Effector memory CD4-positive, alpha-beta T cell (primary cell): ENCODE measurements around the gene IL15RA.
"Not testable (repeated sequence)": the region's sequence is repeated elsewhere in the genome, so short reads cannot be mapped to it uniquely, and the experiment has no call there.

Experiments
- DNase-seq, 3 donors: peaks; one replicate each; pipeline ENCODE4 v3.0.0-alpha.2; 2020
- H3K27ac ChIP-seq: 2 replicates; pipeline ENCODE4 v1.7.0; 2013; ENCODE audit warnings: mild to moderate bottlenecking, low read length, moderate library complexity; ENCODE audit not compliant: insufficient read depth, poor library complexity, severe bottlenecking
- H3K27me3 ChIP-seq: replicated peaks from 2 replicates; pipeline ENCODE4 v1.7.0; 2013; ENCODE audit warnings: mild to moderate bottlenecking, low read length; ENCODE audit not compliant: insufficient read depth, control insufficient read depth, poor library complexity, severe bottlenecking
- H3K36me3 ChIP-seq: 2 replicates; pipeline ENCODE4 v1.7.0; 2013; ENCODE audit warnings: mild to moderate bottlenecking, low read length, moderate library complexity; ENCODE audit not compliant: control insufficient read depth, insufficient read depth
- H3K4me1 ChIP-seq: 2 replicates; pipeline ENCODE4 v1.7.0; 2013; ENCODE audit warnings: low read length, mild to moderate bottlenecking; ENCODE audit not compliant: control insufficient read depth, insufficient read depth, poor library complexity, severe bottlenecking
- H3K4me3 ChIP-seq: 2 replicates; pipeline ENCODE4 v1.7.0; 2013; ENCODE audit warnings: low read length, low read depth, mild to moderate bottlenecking; ENCODE audit not compliant: insufficient read depth, poor library complexity, severe bottlenecking
- H3K9me3 ChIP-seq: 2 replicates; pipeline ENCODE4 v1.7.0; 2013; ENCODE audit warnings: mild to moderate bottlenecking, low read length, moderate library complexity; ENCODE audit not compliant: control insufficient read depth

IL15RA gene

DNA sequence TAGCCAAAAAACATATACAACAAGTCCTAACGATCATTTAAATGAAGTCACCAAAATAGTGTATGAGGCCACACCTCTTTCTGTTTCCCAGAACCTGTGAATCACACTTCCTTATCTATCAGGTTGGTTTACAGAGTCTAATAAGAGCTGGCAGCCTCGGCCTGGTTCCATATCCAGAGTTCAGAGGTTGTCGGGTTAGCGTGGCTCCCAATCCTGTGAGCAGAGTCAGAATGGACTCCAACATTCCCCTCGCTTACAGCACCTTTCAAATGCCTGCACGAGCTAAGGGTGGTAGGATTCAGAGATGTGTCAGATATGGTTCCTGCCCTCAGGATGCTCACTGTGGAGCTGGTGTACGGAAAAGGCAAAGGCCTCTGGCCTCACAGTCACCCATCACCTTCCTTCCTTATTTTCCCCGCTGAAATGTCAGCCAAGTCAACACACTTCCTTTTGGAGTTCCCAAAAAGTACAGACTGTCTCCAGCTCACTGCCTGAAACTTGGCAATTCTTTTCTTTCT, 6.0 kb downstream of the IL15RA start:
- peak overlapping the region; percentile 19 for H3K4me3 ChIP-seq
- H3K27ac ChIP-seq, result no peak overlapping the region
- DNase-seq, result no peak

DNA sequence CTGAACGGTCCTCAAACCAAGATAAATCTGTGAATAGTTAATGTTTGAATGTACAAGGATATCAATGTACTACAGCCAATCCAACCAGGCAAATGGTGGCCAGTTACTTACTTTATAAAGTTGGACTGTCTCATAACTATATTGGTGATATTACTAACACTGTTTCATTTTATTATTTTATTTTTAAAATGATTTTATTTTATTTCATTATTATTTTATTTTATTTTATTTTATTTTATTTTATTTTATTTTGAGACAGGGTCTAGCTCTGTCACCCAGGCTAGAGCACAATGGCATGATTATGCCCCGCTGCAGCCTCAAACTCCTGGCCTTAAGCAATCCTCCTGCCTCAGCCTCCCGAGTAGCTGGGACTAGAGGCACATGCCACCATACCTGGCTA, 6.8 kb downstream of the IL15RA start:
- Histone ChIP-seq H3K27ac (no peak overlapping the region), H3K27me3 (no peaks in the 10 kb centered on the region), H3K4me3 (no peak overlapping the region), H3K4me1 (peaks cover 11% of the 10 kb centered on the region), H3K9me3 (no peaks in the 10 kb centered on the region), H3K36me3 (peaks cover 6% of the 10 kb centered on the region)
- no peak for DNase-seq

More for the DNA sequence above, 6.0 kb downstream of the IL15RA start:
- Histone ChIP-seq H3K9me3 (no peaks in the 10 kb centered on the region), H3K4me1 (peaks cover 14% of the 10 kb centered on the region), H3K27me3 (no peaks in the 10 kb centered on the region), H3K36me3 (no peaks in the 10 kb centered on the region)

DNA sequence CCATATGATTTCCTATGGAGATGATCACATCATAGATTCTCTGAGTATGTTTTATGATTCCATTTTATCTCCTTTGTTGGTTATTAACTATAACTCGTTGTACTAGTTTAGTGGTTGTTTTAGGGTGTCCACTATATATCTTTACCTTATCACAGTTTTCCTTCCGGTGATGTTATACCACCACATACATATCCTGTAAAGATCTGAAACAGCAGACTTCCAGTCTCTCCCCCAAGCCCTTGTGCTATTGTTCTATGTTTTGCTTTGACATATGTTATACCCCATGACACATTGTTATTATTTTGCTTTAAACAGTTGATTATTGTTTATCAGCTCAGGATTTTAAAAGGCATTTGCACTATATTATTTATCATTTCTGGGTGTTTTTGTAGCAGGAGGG, 7.3 kb downstream of the IL15RA start:
- H3K9me3 ChIP-seq, result no peaks in the 10 kb centered on the region
- H3K27me3 ChIP-seq, result no peaks in the 10 kb centered on the region
- no peak overlapping the region for H3K27ac ChIP-seq
- DNase-seq, result no peak
- no peak overlapping the region for H3K4me3 ChIP-seq
- peaks cover 6% of the 10 kb centered on the region for H3K36me3 ChIP-seq
- H3K4me1 ChIP-seq, result peaks cover 8% of the 10 kb centered on the region

DNA sequence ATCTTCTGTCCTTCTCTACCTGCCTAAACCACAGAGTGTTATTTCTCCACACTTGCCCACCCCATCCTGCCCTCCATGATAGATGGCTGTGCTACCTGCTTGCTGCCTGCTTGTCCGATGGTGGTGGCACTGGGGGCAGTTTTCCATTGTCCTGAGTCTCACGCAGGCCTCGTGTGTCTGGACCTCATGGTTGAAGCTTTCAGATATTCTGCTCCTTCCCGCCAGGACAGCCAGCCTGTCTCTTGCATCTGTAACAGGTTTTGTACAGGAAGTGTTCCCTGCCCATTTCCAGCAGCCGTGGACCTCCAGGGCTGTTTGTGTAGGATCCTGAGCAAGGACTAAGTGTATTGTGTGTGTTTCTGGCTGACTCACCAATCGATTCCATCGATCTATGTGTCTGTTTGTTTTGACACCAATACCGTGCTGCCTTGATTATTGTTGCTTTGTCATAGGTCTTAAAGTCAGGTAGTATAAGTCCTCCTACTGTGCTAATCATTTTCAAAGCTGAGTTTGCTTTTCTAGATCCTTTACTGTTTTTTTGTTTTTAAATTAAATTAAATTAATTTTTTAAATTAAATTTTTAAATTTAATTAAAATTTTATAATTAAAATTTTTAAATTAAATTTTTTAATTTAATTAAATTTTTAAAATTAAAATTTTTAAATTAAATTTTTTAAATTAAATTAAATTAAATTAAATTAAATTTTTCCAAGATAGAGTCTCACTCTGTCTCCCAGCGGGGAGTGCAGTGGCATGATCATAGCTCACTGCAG, 8.5 kb downstream of the IL15RA start:
- H3K36me3 ChIP-seq, result peaks cover 11% of the 10 kb centered on the region
- no peak for DNase-seq
- no peak overlapping the region for H3K4me3 ChIP-seq
- no peaks in the 10 kb centered on the region for H3K27me3 ChIP-seq
- H3K27ac ChIP-seq, result no peak overlapping the region
- no peaks in the 10 kb centered on the region for H3K9me3 ChIP-seq
- H3K4me1 ChIP-seq, result peaks cover 8% of the 10 kb centered on the region

DNA sequence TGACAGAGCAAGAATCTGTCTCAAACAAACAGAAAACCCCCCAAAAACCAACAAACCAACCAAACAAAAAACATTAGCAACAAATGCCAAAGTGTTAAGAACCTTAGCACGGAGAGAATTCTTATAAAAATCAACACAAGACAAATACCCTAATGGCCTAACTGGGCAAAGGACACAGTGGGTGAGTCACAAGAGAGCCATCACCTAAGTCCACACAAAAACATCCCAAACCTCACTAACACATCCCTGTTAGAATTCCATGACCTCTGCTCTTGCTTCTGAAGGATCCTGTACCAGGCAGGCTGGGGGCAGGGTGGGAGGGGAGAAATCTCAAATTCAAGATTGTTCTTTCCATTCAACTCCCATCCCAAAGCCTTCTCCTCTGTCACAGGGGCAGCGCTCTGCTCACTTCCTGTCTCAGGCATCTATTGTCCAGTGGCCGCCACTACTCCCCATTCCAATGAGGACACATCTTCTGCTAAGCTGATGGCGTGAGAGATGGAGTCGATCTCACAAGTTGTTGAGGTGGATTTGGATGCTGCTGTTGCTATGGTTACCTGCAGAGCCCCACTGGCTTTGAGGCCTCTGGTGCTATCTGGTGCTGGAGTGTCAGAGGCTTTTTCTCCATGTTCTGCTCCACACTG, 9.2 kb downstream of the IL15RA start:
- Histone ChIP-seq H3K27me3 (no peaks in the 10 kb centered on the region), H3K4me1 (peaks cover 8% of the 10 kb centered on the region), H3K9me3 (no peaks in the 10 kb centered on the region), H3K4me3 (no peak overlapping the region), H3K36me3 (peaks cover 18% of the 10 kb centered on the region), H3K27ac (no peak overlapping the region)
- DNase-seq, result no peak

DNA sequence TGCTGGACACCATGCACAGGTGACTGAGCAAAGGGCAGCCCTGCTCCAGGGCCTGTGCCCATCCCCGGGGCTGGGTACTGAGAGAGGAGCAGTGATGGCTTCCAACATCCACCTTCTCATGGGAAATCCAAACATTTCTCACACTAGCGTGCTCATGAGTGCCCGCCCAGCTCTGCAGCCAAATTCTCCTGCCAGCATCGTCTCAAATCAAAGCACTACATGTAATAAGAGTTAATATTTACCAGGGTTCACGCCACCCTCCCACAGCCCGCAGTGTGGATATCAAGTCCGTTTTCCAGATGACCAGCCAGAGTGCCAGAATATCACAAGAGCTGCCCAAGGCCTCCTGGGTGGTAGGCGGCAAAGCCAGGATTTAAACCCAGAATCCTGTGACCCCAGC, 12.1 kb downstream of the IL15RA start:
- Histone ChIP-seq H3K36me3 (peaks cover 32% of the 10 kb centered on the region), H3K27ac (no peak overlapping the region), H3K27me3 (no peaks in the 10 kb centered on the region), H3K4me3 (no peak overlapping the region), H3K4me1 (no peaks in the 10 kb centered on the region), H3K9me3 (no peaks in the 10 kb centered on the region)
- DNase-seq, result no peak

DNA sequence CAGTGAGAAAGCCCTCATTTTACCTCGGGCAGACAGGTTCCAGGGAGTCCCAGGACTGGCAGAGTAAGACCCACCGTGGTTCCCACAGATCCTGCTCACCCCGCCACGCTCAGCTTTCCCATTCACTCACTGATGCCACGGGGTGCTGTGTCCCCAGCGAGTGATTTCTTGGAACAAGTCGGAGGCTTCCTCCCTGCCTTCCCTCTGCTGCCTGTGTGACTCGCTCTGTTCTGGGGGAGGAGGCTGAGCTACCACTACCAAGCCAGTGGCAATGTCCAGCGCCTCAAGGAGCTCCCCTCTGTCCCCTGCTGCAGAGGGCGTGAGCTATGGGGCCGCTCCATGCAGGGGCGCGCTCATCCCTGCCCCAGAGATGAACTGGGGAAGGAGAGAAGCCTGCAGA, 12.6 kb downstream of the IL15RA start:
- no peak overlapping the region for H3K27ac ChIP-seq
- peaks cover 37% of the 10 kb centered on the region for H3K36me3 ChIP-seq
- H3K27me3 ChIP-seq, result no peaks in the 10 kb centered on the region

DNA sequence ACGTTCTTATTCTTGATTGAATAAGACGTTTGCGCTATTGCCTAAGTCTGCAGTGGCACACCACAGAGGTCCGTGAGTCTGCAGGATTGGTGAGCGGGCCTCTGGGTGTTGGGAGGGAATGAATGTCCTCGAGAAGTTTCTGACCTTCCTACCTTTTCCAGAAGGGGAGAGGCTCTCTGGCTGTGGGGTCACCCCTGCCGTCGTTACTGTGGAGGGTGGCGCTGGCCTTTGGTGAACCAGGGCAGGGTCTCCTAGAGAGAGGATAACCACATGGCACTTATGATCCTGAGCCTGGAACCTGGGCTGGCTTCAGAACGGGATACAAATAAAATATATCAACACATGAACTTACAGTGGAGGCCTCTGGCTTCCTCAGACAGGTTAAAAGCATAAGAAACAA, 13.8 kb downstream of the IL15RA start:
- no peaks in the 10 kb centered on the region for H3K27me3 ChIP-seq
- no peaks in the 10 kb centered on the region for H3K4me1 ChIP-seq
- H3K36me3 ChIP-seq, result peaks cover 44% of the 10 kb centered on the region
- no peak overlapping the region for H3K4me3 ChIP-seq
- no peaks in the 10 kb centered on the region for H3K9me3 ChIP-seq
- H3K27ac ChIP-seq, result no peak overlapping the region
- no peak for DNase-seq

More for the DNA sequence above, 12.6 kb downstream of the IL15RA start:
- Histone ChIP-seq H3K4me3 (no peak overlapping the region), H3K9me3 (no peaks in the 10 kb centered on the region), H3K4me1 (no peaks in the 10 kb centered on the region)
- DNase-seq, result no peak

DNA sequence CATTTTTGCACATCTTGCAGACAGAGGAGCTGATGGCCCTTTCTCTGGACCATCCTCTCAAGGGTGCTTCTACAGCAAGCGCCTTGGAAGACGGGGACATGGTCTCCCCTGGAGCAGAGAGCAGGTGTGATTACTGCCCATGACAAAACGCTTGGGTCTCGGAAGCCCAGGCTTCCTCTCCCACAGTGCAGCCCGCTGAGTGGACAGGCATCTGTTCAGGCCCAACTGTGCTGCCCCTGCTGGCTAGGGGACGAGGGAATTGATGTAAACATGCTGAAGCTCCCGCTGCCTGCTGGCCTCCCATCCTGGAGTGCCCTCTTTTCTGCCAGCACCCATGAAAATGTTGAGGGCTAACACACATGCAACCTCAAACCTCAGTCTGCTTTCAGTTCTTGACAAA, 14.3 kb downstream of the IL15RA start:
- Histone ChIP-seq H3K27me3 (no peaks in the 10 kb centered on the region), H3K27ac (no peak overlapping the region), H3K4me3 (no peak overlapping the region), H3K4me1 (no peaks in the 10 kb centered on the region), H3K9me3 (no peaks in the 10 kb centered on the region), H3K36me3 (peaks cover 44% of the 10 kb centered on the region)
- no peak for DNase-seq

DNA sequence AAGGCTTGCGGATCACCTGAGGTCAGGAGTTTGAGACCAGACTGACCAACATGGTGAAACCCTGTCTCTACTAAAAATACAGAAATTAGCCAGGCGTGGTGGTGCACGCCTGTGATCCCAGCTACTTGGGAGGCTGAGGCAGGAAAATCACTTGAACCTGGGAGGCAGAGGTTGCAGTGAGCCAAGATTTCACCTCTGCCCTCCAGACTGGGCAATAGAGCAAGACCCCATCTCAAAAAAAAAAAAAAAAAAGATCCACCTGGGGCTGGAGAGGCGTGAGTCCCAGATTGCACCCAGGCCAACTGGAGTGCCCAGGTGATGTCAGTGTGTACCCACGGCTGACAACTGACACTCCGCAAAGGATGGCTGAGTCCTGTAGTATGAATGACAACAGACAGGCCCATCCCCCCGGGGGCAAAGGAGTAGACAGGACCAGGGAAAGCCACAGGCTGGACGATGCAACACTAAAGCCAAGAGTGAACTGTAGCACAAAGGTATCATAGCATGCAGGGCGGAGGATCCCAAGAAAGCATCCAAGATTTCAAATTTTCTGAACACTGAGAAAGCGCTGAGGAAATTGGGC, 14.9 kb downstream of the IL15RA start:
- H3K27me3 ChIP-seq, H3K4me3 ChIP-seq, DNase-seq, H3K9me3 ChIP-seq, H3K27ac ChIP-seq, H3K4me1 ChIP-seq: not testable (repeated sequence)
- H3K36me3 ChIP-seq, result peaks cover 44% of the 10 kb centered on the region
